ENCODE measurements around the gene KMT2B.

The KMT2B gene

GRCh38 chr19:35727053-35727955 is 9.5 kb downstream of the KMT2B start:
- no peak for DNase-seq

GRCh38 chr19:35727956-35728706 is 10.3 kb downstream of the KMT2B start:
- DNase-seq: no peak

GRCh38 chr19:35729021-35729420 is 11.2 kb downstream of the KMT2B start:
- DNase-seq: no peak

- no peak for DNase-seq
These were observed 12.0 kb downstream of the KMT2B start for GRCh38 chr19:35729763-35730162.

GRCh38 chr19:35730326-35730725 is 12.5 kb downstream of the KMT2B start:
- no peak for DNase-seq

- DNase-seq: no peak
These were observed 13.6 kb downstream of the KMT2B start for GRCh38 chr19:35731353-35731752.

- DNase-seq: no peak
These were observed 14.1 kb downstream of the KMT2B start for GRCh38 chr19:35731779-35732405.

GRCh38 chr19:35732540-35733179 is 14.9 kb downstream of the KMT2B start:
- DNase-seq: no peak

GRCh38 chr19:35733180-35734125 is 15.7 kb downstream of the KMT2B start:
- DNase-seq: no peak

- DNase-seq: no peak
These were observed 16.5 kb downstream of the KMT2B start for GRCh38 chr19:35734273-35734672.

GRCh38 chr19:35734889-35735288 is 17.1 kb downstream of the KMT2B start:
- no peak for DNase-seq

- DNase-seq: no peak
These were observed 19.4 kb downstream of the KMT2B start for GRCh38 chr19:35736913-35737886.

- DNase-seq: no peak
These were observed 20.5 kb downstream of the KMT2B start for GRCh38 chr19:35738021-35738886.

GRCh38 chr19:35738887-35739229 is 21.1 kb downstream of the KMT2B start:
- no peak for DNase-seq

GRCh38 chr19:35739275-35740107 is 21.7 kb downstream of the KMT2B start:
- DNase-seq: no peak

GRCh38 chr19:35740108-35740422 is 22.3 kb downstream of the KMT2B start:
- no peak for DNase-seq

- peak; percentile 52 to 99 (median 96) for DNase-seq
These were observed 22.8 kb downstream of the KMT2B start for GRCh38 chr19:35740423-35741202.
